Calu3 (cell line): ENCODE data around the gene CDK6. TPM values are rescaled to one million over a fixed set of nuclear protein-coding genes. Genes with fewer than 3 reads are reported as not detected.

Experiments
- BruUV-seq: library from RNA; stranded (reverse); fragments of 400-500 nt; replicated peaks from 2 replicates; lab custom pipeline; 2021; lab: Mats Ljungman, UMichigan
- CTCF ChIA-PET: fragments of 300-600 bp; sonication (Branson Sonifier 250); formaldehyde crosslinking; loops from one replicate; lab custom pipeline; 2022; ENCODE audit warnings: antibody characterized with exemption; lab: Charles Lee
- DNase-seq: peaks from one replicate; pipeline ENCODE4 v3.0.0; 2022
- H3K27ac Mint-ChIP-seq: one replicate; pipeline ENCODE4 v1.8.0; 2022; ENCODE audit warnings: mixed read lengths; ENCODE audit not compliant: unreplicated experiment
- H3K27me3 Mint-ChIP-seq: one replicate; pipeline ENCODE4 v1.8.0; 2022; ENCODE audit warnings: mixed read lengths; ENCODE audit not compliant: unreplicated experiment
- H3K36me3 Mint-ChIP-seq: one replicate; pipeline ENCODE4 v1.8.0; 2022; ENCODE audit warnings: mild to moderate bottlenecking, moderate library complexity, mixed read lengths; ENCODE audit not compliant: insufficient read depth, unreplicated experiment
- H3K4me1 Mint-ChIP-seq: one replicate; pipeline ENCODE4 v1.8.0; 2022; ENCODE audit warnings: mild to moderate bottlenecking, low read depth, mixed read lengths; ENCODE audit not compliant: unreplicated experiment
- H3K4me3 Mint-ChIP-seq: one replicate; pipeline ENCODE4 v1.8.0; 2022; ENCODE audit warnings: mild to moderate bottlenecking, low read depth, moderate library complexity, mixed read lengths; ENCODE audit not compliant: unreplicated experiment
- H3K9me3 Mint-ChIP-seq: one replicate; pipeline ENCODE4 v1.8.0; 2022; ENCODE audit warnings: low read depth, mixed read lengths; ENCODE audit not compliant: unreplicated experiment
- CTCF ChIP-seq: fragments of 200-600 bp; IDR thresholded peaks from one replicate; pipeline ENCODE4 v1.8.0; 2022; ENCODE audit warnings: antibody characterized with exemption; ENCODE audit not compliant: unreplicated experiment
- intact Hi-C: fragments of 100-400 bp; cut with micrococcal nuclease; formaldehyde crosslinking; loops from one replicate; pipeline ENCODE4 v1.10.0; 2022; ENCODE audit not compliant: unreplicated experiment
- total RNA-seq: library from RNA; stranded (reverse); gene quantifications from 2 replicates; pipeline ENCODE4 v1.2.3, GENCODE V29; 2022

CDK6 gene
- total RNA-seq, 1 experiment from 2014 or later = 87.9 TPM

DNA sequence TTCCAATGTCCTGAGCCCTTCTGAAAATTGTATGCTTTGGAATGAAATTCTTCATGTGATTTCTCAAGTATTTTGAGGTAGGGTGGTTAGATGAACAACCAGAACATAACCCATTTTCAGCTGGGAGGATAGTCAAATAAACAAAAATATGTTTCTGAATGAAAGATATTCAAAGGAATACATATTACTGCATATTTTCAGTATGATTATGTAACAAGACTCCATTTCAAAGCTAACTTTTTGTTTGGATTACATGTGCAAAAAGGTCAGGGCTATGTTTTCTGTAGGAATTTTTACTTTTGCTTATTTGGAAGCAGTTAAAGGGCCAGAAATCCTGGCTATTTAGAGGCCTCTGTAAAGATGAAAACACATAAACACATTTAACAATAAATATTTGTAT, 27.7 kb downstream of the CDK6 start:
- Mint-ChIP-seq H3K9me3 (no peaks in the 10 kb centered on the region), H3K4me1 (peaks cover 23% of the 10 kb centered on the region), H3K27me3 (no peaks in the 10 kb centered on the region), H3K4me3 (no peak overlapping the region), H3K36me3 (peaks cover 6% of the 10 kb centered on the region), H3K27ac (no peak overlapping the region)
- BruUV-seq = no TSS peak
- intact Hi-C loops = no loop called here
- no peak for DNase-seq
- CTCF ChIA-PET = no interaction called here
- TF ChIP-seq CTCF = no peak

DNA sequence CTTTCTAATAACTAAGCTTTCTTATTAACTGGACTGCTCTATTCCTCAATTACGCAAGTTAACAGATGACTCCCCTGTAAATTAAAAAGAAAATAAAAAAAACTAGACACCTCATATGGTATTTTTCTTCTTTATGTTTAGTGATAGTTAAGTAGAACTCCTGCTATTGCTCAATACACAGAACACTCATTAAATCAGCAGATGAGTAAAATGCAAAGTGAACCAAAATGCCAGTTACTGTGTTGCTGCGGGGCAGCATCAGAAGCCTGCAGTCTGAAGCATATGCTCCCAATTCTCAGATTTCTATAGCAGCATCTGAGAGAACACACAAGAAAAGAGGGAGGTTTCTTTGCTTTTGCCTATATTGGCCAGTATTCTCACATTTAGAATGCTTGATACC, 28.4 kb downstream of the CDK6 start:
- Mint-ChIP-seq H3K4me1 (peaks cover 29% of the 10 kb centered on the region), H3K27ac (no peak overlapping the region), H3K4me3 (no peak overlapping the region), H3K9me3 (no peaks in the 10 kb centered on the region), H3K36me3 (peaks cover 10% of the 10 kb centered on the region), H3K27me3 (no peaks in the 10 kb centered on the region)
- BruUV-seq = no TSS peak
- no peak for DNase-seq
- CTCF ChIA-PET = no interaction called here
- TF ChIP-seq CTCF = no peak
- intact Hi-C loops = no loop called here

- no peak for TF ChIP-seq CTCF
- CTCF ChIA-PET = no interaction called here
- H3K36me3 Mint-ChIP-seq = peaks cover 11% of the 10 kb centered on the region
- H3K27me3 Mint-ChIP-seq = no peaks in the 10 kb centered on the region
- intact Hi-C loops = no loop called here
- no peaks in the 10 kb centered on the region for H3K9me3 Mint-ChIP-seq
- DNase-seq = no peak
- H3K27ac Mint-ChIP-seq = no peak overlapping the region
- no peak overlapping the region for H3K4me3 Mint-ChIP-seq
- BruUV-seq = no TSS peak
- H3K4me1 Mint-ChIP-seq = peaks cover 37% of the 10 kb centered on the region
These were observed 29.9 kb downstream of the CDK6 start for GRCh38 chr7:92806496-92806895.

DNA sequence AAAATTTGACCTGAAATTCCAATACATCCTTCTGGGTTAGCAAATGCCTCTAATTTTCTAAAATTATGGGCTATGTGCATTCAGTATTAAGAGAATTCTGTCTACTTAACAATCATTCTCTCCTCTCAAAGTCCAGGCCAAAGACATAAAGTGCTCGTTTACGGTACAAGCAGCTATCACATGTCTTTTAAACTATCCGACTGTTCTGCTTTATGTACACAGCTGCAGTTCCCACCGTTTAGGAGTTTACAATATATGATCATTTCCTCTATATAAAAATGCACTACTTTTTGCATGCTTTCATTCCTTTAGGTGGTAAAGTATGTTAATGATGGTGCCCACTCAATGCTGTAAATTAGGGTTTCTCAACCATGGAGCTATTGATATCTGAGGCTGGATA, 34.0 kb downstream of the CDK6 start:
- TF ChIP-seq CTCF = no peak
- Mint-ChIP-seq H3K27ac (no peak overlapping the region), H3K27me3 (no peaks in the 10 kb centered on the region), H3K4me1 (peaks cover 32% of the 10 kb centered on the region), H3K36me3 (peaks cover 11% of the 10 kb centered on the region), H3K9me3 (no peaks in the 10 kb centered on the region), H3K4me3 (no peak overlapping the region)
- CTCF ChIA-PET = no interaction called here
- intact Hi-C loops = no loop called here
- no peak for DNase-seq
- no TSS peak for BruUV-seq
